ENCODE results near the gene CITED4. TPM values are rescaled to one million over a fixed set of nuclear protein-coding genes. Genes with fewer than 3 reads are reported as not detected.

CITED4 gene
- total and polyA plus RNA-seq, 9 of the 15 experiments (the other 6 are each of a cell fraction or from before 2014, with no cell fraction given), result 0.11 to 1.2 (median 0.17) TPM; not detected in 2

DNA sequence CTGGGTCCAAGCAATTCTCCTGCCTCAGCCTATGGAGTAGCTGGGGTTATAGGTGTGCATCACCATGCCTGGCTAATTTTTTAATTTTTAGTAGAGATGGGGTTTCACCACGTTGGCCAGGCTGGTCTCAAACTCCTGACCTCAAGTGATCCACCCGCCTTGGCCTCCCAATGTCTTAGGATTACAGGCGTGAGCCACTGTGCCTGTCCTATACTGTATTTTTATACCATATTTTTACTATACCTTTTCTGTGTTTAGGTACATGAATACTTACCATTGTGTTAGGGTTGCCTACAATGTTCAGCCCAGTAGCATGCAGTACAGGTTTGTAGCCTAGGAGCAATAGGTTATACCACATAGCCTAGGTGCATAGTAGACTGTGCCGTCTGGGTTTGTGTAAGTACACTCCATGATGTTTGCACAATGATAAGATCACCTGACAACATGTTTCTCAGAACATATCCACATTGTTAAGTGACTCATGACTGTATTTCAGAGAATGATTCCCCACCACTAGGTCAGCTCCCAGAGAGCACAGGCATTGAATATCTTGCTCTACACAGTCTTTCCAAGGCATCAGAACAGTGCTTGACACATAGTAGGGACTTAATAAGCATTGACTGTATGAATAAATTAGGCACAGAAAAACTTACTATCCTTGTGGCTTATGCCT is 6.0 kb upstream of the CITED4 start (continued):
- TF ChIP-seq, protein P1, sequence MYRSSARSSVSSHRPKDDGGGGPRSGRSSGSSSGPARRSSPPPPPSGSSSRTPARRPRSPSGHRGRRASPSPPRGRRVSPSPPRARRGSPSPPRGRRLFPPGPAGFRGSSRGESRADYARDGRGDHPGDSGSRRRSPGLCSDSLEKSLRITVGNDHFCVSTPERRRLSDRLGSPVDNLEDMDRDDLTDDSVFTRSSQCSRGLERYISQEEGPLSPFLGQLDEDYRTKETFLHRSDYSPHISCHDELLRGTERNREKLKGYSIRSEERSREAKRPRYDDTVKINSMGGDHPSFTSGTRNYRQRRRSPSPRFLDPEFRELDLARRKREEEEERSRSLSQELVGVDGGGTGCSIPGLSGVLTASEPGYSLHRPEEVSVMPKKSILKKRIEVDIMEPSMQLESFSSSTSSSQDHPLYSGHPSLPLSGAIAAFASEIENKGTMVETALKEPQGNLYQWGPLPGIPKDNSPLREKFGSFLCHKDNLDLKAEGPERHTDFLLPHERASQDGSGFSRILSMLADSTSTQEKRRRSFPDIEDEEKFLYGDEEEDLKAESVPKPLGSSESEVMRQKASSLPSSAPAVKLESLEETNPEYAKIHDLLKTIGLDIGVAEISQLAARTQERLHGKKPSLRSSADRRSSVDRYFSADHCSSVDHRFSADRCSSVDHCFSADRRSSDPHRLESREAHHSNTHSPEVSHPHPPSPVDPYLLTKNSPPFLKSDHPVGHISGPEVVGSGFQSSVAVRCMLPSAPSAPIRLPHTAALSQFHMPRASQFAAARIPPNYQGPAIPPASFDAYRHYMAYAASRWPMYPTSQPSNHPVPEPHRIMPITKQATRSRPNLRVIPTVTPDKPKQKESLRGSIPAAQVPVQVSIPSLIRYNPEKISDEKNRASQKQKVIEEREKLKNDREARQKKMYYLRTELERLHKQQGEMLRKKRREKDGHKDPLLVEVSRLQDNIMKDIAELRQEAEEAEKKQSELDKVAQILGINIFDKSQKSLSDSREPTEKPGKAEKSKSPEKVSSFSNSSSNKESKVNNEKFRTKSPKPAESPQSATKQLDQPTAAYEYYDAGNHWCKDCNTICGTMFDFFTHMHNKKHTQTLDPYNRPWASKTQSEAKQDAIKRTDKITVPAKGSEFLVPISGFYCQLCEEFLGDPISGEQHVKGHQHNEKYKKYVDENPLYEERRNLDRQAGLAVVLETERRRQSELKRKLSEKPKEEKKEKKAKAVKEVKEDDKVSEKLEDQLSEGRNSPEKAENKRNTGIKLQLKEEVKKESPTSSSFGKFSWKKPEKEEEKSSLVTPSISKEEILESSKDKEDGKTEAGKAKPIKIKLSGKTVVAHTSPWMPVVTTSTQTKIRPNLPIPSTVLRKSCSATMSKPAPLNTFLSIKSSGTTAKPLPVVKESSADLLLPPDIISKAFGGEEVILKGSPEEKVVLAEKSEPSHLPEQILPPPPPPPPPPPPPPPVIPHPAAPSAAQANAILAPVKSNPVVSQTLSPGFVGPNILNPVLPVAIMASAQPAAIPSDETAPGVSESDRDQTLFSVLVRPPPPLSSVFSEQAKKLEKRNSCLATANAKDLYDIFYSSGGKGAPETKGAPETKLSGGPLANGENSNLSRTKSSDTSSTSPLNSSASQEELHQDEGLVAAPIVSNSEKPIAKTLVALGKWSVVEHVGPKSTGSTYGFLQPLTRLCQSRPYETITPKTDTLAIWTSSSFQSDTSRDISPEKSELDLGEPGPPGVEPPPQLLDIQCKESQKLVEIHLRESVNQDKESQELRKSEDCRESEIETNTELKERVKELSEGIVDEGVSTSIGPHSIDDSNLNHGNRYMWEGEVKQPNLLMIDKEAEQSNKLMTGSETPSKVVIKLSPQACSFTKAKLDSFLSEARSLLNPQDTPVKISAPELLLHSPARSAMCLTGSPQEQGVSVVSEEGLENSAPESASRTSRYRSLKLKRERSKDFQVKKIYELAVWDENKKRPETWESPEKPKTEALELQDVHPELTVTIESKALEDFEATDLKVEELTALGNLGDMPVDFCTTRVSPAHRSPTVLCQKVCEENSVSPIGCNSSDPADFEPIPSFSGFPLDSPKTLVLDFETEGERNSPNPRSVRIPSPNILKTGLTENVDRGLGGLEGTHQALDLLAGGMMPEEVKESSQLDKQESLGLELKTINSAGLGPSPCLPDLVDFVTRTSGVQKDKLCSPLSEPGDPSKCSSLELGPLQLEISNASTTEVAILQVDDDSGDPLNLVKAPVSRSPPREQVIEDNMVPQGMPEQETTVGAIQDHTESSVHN (IDR thresholded peaks at IDR 0.05; ENCODE audit: borderline replicate concordance in 1 of 2, low read depth in 1 of 2), result no peak
- TF ChIP-seq ZFP30 (CRISPR knock-in tag; IDR thresholded peaks at IDR 0.05; ENCODE audit: borderline replicate concordance), result no peak
- no peak for TF ChIP-seq SIRT6 (IDR thresholded peaks at IDR 0.05; ENCODE audit: low read depth, low read length)
- TF ChIP-seq, protein P2, sequence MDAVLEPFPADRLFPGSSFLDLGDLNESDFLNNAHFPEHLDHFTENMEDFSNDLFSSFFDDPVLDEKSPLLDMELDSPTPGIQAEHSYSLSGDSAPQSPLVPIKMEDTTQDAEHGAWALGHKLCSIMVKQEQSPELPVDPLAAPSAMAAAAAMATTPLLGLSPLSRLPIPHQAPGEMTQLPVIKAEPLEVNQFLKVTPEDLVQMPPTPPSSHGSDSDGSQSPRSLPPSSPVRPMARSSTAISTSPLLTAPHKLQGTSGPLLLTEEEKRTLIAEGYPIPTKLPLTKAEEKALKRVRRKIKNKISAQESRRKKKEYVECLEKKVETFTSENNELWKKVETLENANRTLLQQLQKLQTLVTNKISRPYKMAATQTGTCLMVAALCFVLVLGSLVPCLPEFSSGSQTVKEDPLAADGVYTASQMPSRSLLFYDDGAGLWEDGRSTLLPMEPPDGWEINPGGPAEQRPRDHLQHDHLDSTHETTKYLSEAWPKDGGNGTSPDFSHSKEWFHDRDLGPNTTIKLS (IDR thresholded peaks at IDR 0.05; ENCODE audit: borderline replicate concordance, low read depth), result no peak
- TF ChIP-seq MTF1 (CRISPR knock-in tag; IDR thresholded peaks at IDR 0.05; ENCODE audit: borderline replicate concordance), result no peak
- no peak for TF ChIP-seq CC2D1A (IDR thresholded peaks at IDR 0.05)
- TF ChIP-seq, protein P3, sequence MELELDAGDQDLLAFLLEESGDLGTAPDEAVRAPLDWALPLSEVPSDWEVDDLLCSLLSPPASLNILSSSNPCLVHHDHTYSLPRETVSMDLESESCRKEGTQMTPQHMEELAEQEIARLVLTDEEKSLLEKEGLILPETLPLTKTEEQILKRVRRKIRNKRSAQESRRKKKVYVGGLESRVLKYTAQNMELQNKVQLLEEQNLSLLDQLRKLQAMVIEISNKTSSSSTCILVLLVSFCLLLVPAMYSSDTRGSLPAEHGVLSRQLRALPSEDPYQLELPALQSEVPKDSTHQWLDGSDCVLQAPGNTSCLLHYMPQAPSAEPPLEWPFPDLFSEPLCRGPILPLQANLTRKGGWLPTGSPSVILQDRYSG (tag; conservative IDR thresholded peaks at IDR 0.05; ENCODE audit: low read depth), result peak; percentile 54
- TF ChIP-seq, protein P4, sequence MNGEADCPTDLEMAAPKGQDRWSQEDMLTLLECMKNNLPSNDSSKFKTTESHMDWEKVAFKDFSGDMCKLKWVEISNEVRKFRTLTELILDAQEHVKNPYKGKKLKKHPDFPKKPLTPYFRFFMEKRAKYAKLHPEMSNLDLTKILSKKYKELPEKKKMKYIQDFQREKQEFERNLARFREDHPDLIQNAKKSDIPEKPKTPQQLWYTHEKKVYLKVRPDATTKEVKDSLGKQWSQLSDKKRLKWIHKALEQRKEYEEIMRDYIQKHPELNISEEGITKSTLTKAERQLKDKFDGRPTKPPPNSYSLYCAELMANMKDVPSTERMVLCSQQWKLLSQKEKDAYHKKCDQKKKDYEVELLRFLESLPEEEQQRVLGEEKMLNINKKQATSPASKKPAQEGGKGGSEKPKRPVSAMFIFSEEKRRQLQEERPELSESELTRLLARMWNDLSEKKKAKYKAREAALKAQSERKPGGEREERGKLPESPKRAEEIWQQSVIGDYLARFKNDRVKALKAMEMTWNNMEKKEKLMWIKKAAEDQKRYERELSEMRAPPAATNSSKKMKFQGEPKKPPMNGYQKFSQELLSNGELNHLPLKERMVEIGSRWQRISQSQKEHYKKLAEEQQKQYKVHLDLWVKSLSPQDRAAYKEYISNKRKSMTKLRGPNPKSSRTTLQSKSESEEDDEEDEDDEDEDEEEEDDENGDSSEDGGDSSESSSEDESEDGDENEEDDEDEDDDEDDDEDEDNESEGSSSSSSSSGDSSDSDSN (IDR thresholded peaks at IDR 0.05; ENCODE audit: borderline replicate concordance in 1 of 2, low read depth in 2 of 2, low read length in 2 of 2), result no peak
- TF ChIP-seq ZKSCAN8 (CRISPR knock-in tag; IDR thresholded peaks at IDR 0.05), result no peak
- TF ChIP-seq TBL1XR1 (IDR thresholded peaks at IDR 0.05; ENCODE audit: low read length in 2 of 2), result peak in 1 of 2 experiments; percentile 70; a peak in 2 of 4 replicates
- TF ChIP-seq GATAD2A (IDR thresholded peaks at IDR 0.05), result peak; percentile 42; the same call in 1 of the 2 replicates
- no peak for TF ChIP-seq ZNF253 (CRISPR knock-in tag; conservative IDR thresholded peaks at IDR 0.05)
- TF ChIP-seq ETV1 (tag; conservative IDR thresholded peaks at IDR 0.05; ENCODE audit: low read depth), result no peak
- no peak for TF ChIP-seq U2AF2 (optimal IDR thresholded peaks at IDR 0.05; ENCODE audit: low read depth, low read length)

All from K562 (cell line).